Colonic mucosa (tissue), 4 donors: ENCODE measurements around the gene ADAMTS18. TPM values are rescaled to one million over a fixed set of nuclear protein-coding genes. Genes with fewer than 3 reads are reported as not detected.

Experiments
- DNase-seq: peaks from one replicate; pipeline ENCODE4 v3.0.0-alpha.2; 2020
- H3K27ac ChIP-seq: fragments of 200-600 bp; one replicate; pipeline ENCODE4 v1.8.0; 2021
- H3K27me3 ChIP-seq: fragments of 200-600 bp; one replicate; pipeline ENCODE4 v1.8.0; 2021
- H3K36me3 ChIP-seq: fragments of 200-600 bp; one replicate; pipeline ENCODE4 v1.8.0; 2021
- H3K4me1 ChIP-seq: fragments of 200-600 bp; one replicate; pipeline ENCODE4 v1.8.0; 2021; ENCODE audit warnings: mild to moderate bottlenecking
- H3K4me3 ChIP-seq: fragments of 200-600 bp; one replicate; pipeline ENCODE4 v1.8.0; 2021
- H3K9ac ChIP-seq, 2 donors: one replicate each; pipeline ENCODE4 v1.7.0; 2013; ENCODE audit warnings: control low read depth in 2 of 2, low read depth in 2 of 2, low read length in 2 of 2
- H3K9me3 ChIP-seq: fragments of 200-600 bp; one replicate; pipeline ENCODE4 v1.8.0; 2021
- CTCF ChIP-seq: fragments of 200-600 bp; IDR thresholded peaks from one replicate; pipeline ENCODE4 v1.8.0; 2022; ENCODE audit warnings: antibody characterized with exemption, mild to moderate bottlenecking
- intact Hi-C: fragments of 100-400 bp; cut with DNase I; formaldehyde crosslinking; loops from one replicate; pipeline ENCODE4 v1.14.1; 2022
- total RNA-seq, 2 donors: library from RNA; stranded (reverse); fragmentation: NEBNext Ultra II Directional in 1 of 2; extraction: Animal tissue kit (Norgen Biotek cat#: 25700) in 1 of 2; gene quantifications; one replicate each; pipeline ENCODE4 v1.2.1, GENCODE V29; 2021
- donor health status: healthy.
- donor health status: DM: no; HTN: no; CAD: no.
- donor health status: DM: no; HTN: no; CAD: no.

ADAMTS18 gene
- total RNA-seq, 2 donors from 2014 or later, result 0.05 to 0.29 TPM

- intact Hi-C loops, result no loop called here
- H3K4me1 ChIP-seq, result no peaks in the 10 kb centered on the region
- no peak for TF ChIP-seq CTCF
- no peak overlapping the region for H3K27ac ChIP-seq
- no peak overlapping the region for H3K4me3 ChIP-seq
- H3K27me3 ChIP-seq, result no peaks in the 10 kb centered on the region
- H3K36me3 ChIP-seq, result no peaks in the 10 kb centered on the region
- DNase-seq, result no peak
- no peak overlapping the region for H3K9ac ChIP-seq
- H3K9me3 ChIP-seq, result no peaks in the 10 kb centered on the region
Observed at GRCh38 chr16:77452243-77452642, 17.4 kb upstream of the ADAMTS18 start.

- no peaks in the 10 kb centered on the region for H3K36me3 ChIP-seq
- no peaks in the 10 kb centered on the region for H3K27me3 ChIP-seq
- no peak overlapping the region for H3K9ac ChIP-seq
- no peaks in the 10 kb centered on the region for H3K9me3 ChIP-seq
- no peaks in the 10 kb centered on the region for H3K4me1 ChIP-seq
- DNase-seq, result no peak
- no peak overlapping the region for H3K4me3 ChIP-seq
- intact Hi-C loops, result no loop called here
- H3K27ac ChIP-seq, result no peak overlapping the region
- TF ChIP-seq CTCF, result no peak
Observed at GRCh38 chr16:77450790-77451487, 16.1 kb upstream of the ADAMTS18 start.

- H3K9me3 ChIP-seq, result no peaks in the 10 kb centered on the region
- H3K9ac ChIP-seq, result no peak overlapping the region
- H3K36me3 ChIP-seq, result no peaks in the 10 kb centered on the region
- no peak overlapping the region for H3K27ac ChIP-seq
- H3K27me3 ChIP-seq, result no peaks in the 10 kb centered on the region
- intact Hi-C loops, result no loop called here
- DNase-seq, result no peak
- H3K4me3 ChIP-seq, result no peak overlapping the region
- no peak for TF ChIP-seq CTCF
- H3K4me1 ChIP-seq, result no peaks in the 10 kb centered on the region
Observed at GRCh38 chr16:77449208-77449607, 14.4 kb upstream of the ADAMTS18 start.

- Histone ChIP-seq H3K9me3 (no peaks in the 10 kb centered on the region), H3K9ac (no peak overlapping the region), H3K27ac (no peak overlapping the region), H3K4me3 (no peak overlapping the region), H3K36me3 (no peaks in the 10 kb centered on the region), H3K4me1 (no peaks in the 10 kb centered on the region), H3K27me3 (no peaks in the 10 kb centered on the region)
- intact Hi-C loops, result no loop called here
- DNase-seq, result no peak
- TF ChIP-seq CTCF, result no peak
Observed at GRCh38 chr16:77445324-77445723, 10.5 kb upstream of the ADAMTS18 start.

GRCh38 chr16:77444147-77444460 lies 9.3 kb upstream of the ADAMTS18 start:
- Histone ChIP-seq H3K27me3 (no peaks in the 10 kb centered on the region), H3K36me3 (no peaks in the 10 kb centered on the region), H3K9ac (no peak overlapping the region), H3K4me1 (no peaks in the 10 kb centered on the region), H3K27ac (no peak overlapping the region), H3K4me3 (no peak overlapping the region), H3K9me3 (no peaks in the 10 kb centered on the region)
- no peak for DNase-seq
- TF ChIP-seq CTCF, result no peak
- intact Hi-C loops, result no loop called here
